ENCODE results near the gene SCUBE1. TPM values are rescaled to one million over a fixed set of nuclear protein-coding genes. Genes with fewer than 3 reads are reported as not detected.

Gene SCUBE1
- total and polyA plus RNA-seq, 2 of the 4 experiments (the other 2 are of a cell fraction), result not detected

- H3K4ac ChIP-seq (ENCODE audit: low read depth, low read length), result no peak overlapping the region
- H2AFZ ChIP-seq (replicated peaks; ENCODE audit: low read length, poor library complexity), result no peak overlapping the region
- no peak overlapping the region for H3K23ac ChIP-seq (ENCODE audit: low read depth, low read length)
- H4K91ac ChIP-seq (ENCODE audit: insufficient read depth, low read depth, low read length), result no peak overlapping the region
- intact Hi-C loops (cut with micrococcal nuclease) (no loop called here), in situ Hi-C loops (cut with MboI; ENCODE audit: low sequenced_read_pairs) (no loop called here), dilution Hi-C loops (cut with HindIII; ENCODE audit: low sequenced_read_pairs, unreplicated experiment) (no loop called here)
- POLR2A ChIA-PET (ENCODE audit: unreplicated experiment), result no interaction called here
- H3K14ac ChIP-seq (replicated peaks; ENCODE audit: low read depth, low read length), result no peak overlapping the region
- no TSS peak for BruUV-seq (replicated peaks)
- no peak overlapping the region for H2AK5ac ChIP-seq (ENCODE audit: low read depth, low read length)
- no peak overlapping the region for H2BK20ac ChIP-seq (ENCODE audit: low read depth, low read length)
- no peak overlapping the region for H2BK5ac ChIP-seq (ENCODE audit: low read depth, low read length, poor library complexity, severe bottlenecking)
- no peak overlapping the region for H3K56ac ChIP-seq (ENCODE audit: extremely low read depth, insufficient read depth, low read length)
- WGBS, 2 experiments (ENCODE audit: extremely low coverage in 2 of 2, insufficient read length in 1 of 2), result 86% methylated on average over 1 of the region's 8 CpGs; no CpG with 5 or more reads in 1 of the 2 experiments
- no peak overlapping the region for H4K8ac ChIP-seq (ENCODE audit: low read depth in 2 of 2, low read length in 2 of 2)
- no peak overlapping the region for H3K18ac ChIP-seq (ENCODE audit: low read depth, low read length)
- no peak overlapping the region for H3K9ac ChIP-seq (ENCODE audit: low read depth, low read length)
- H3K9me3 ChIP-seq (ENCODE audit: control insufficient read depth, insufficient read depth, low read length), result no peaks in the 10 kb centered on the region
- ATAC-seq (ENCODE audit: low read depth) (no peak), DNase-seq (no peak)
- no peak overlapping the region for H3K4me3 ChIP-seq (ENCODE audit: insufficient read depth, low read depth, low read length)
- no peak overlapping the region for H3K27ac ChIP-seq (ENCODE audit: insufficient read depth, low read length)
- H4K5ac ChIP-seq (ENCODE audit: low read depth, low read length), result no peak overlapping the region
- no peaks in the 10 kb centered on the region for H3K27me3 ChIP-seq (ENCODE audit: control insufficient read depth, insufficient read depth, low read length)
- no peak overlapping the region for H2AK9ac ChIP-seq (replicated peaks; ENCODE audit: low read depth, low read length, poor library complexity)
- peaks cover 6% of the 10 kb centered on the region; the same call in 1 of the 2 replicates for H3K9me1 ChIP-seq (ENCODE audit: insufficient read depth, low read length)
- peaks cover 10% of the 10 kb centered on the region for H3K4me1 ChIP-seq (ENCODE audit: control insufficient read depth, insufficient read depth, low read length)
- H2BK15ac ChIP-seq (ENCODE audit: low read depth, low read length), result no peak overlapping the region
- CTCF ChIA-PET, result no interaction called here
- no peaks in the 10 kb centered on the region for H3K36me3 ChIP-seq (ENCODE audit: control insufficient read depth, insufficient read depth, low read length)
- H2BK120ac ChIP-seq (ENCODE audit: low read depth, low read length), result no peak overlapping the region
- H4K20me1 ChIP-seq (ENCODE audit: insufficient read depth, low read length), result no peaks in the 10 kb centered on the region
- no peak overlapping the region for H3K4me2 ChIP-seq (ENCODE audit: low read depth, low read length)
- TF ChIP-seq ELK1 (IDR thresholded peaks at IDR 0.05; ENCODE audit: borderline replicate concordance, low read depth, low read length) (no peak), CTCF (conservative IDR thresholded peaks at IDR 0.05; ENCODE audit: low read depth, low read length) (no peak), MAZ (IDR thresholded peaks at IDR 0.05; ENCODE audit: borderline replicate concordance, low read depth, low read length) (no peak), CEBPB (IDR thresholded peaks at IDR 0.05; ENCODE audit: low read depth, low read length) (no peak), USF2 (IDR thresholded peaks at IDR 0.05; ENCODE audit: low read depth, low read length) (no peak), RFX5 (IDR thresholded peaks at IDR 0.05; ENCODE audit: low read depth, low read length) (no peak), RAD21 (IDR thresholded peaks at IDR 0.05; ENCODE audit: low read length) (no peak), SMC3 (IDR thresholded peaks at IDR 0.05; ENCODE audit: low read depth, low read length) (no peak), FOS (IDR thresholded peaks at IDR 0.05; ENCODE audit: low read depth, low read length) (no peak)
- H3K79me1 ChIP-seq (ENCODE audit: low read depth in 1 of 2, low read length in 2 of 2), result peaks cover 1 to 21% of the 10 kb centered on the region in 2 experiments; a peak in 3 of 4 replicates
These were observed 195.4 kb downstream of the SCUBE1 start for GRCh38 chr22:43147821-43148220.

All from IMR-90 (cell line).